ENCODE measurements around the gene CPB2.

GRCh38 chr13:46109451-46109850 is 4.6 kb upstream of the CPB2 start:
- TF ChIP-seq CTCF (IDR thresholded peaks at IDR 0.05) (no peak), POLR2A (IDR thresholded peaks at IDR 0.05) (no peak), EP300 (IDR thresholded peaks at IDR 0.05) (no peak)
